SK-N-SH (cell line): ENCODE data around the gene MED27. TPM values are rescaled to one million over a fixed set of nuclear protein-coding genes. Genes with fewer than 3 reads are reported as not detected.
A peak's percentile ranks its signal among the peaks of the same experiment; 100 is the strongest.

Experiments
- CTCF ChIA-PET: fragments of 300-600, 350-600 bp; formaldehyde crosslinking; extraction: SDS; loops from one replicate; lab custom pipeline; 2021; lab: Yijun Ruan, JAX
- POLR2A ChIA-PET: fragments of 350-600 bp; sonication (Branson Sonifier 250); formaldehyde crosslinking; extraction: SDS; loops from one replicate; lab custom pipeline; 2020; ENCODE audit warnings: antibody characterized with exemption, inconsistent platforms; lab: Yijun Ruan, JAX
- DNase-seq: peaks from one replicate; pipeline ENCODE4 v3.0.0; 2012
- H2AFZ ChIP-seq: fragments of 200-600 bp; sonication (generic); 2 replicates; pipeline ENCODE4 v1.8.1; 2016; ENCODE audit warnings: antibody characterized with exemption, mild to moderate bottlenecking, low read depth
- H3F3A ChIP-seq: fragments of 200-600 bp; sonication (generic); replicated peaks from 2 replicates; pipeline ENCODE3; 2016; ENCODE audit warnings: antibody characterized with exemption, mild to moderate bottlenecking; ENCODE audit not compliant: insufficient read depth
- H3K27ac ChIP-seq, 2 experiments: fragments of 200-500 bp in 1 of 2; fragments of 200-600 bp in 1 of 2; sonication (Bioruptor generic) in 1 of 2; sonication (generic), shearing (Covaris generic) in 1 of 2; 2 replicates each; pipeline versions ENCODE4 v1.5.1 to v1.6.1; 2014 to 2016; ENCODE audit warnings: low read depth in 2 of 2, inconsistent platforms in 1 of 2, low read length in 1 of 2, mild to moderate bottlenecking in 1 of 2, mixed read lengths in 1 of 2
- H3K27me3 ChIP-seq: fragments of 200-600 bp; sonication (generic), shearing (Covaris generic); 2 replicates; pipeline ENCODE4 v1.6.1; 2016; ENCODE audit warnings: mixed run types; ENCODE audit not compliant: insufficient read depth
- H3K36me3 ChIP-seq, 2 experiments: fragments of 200-500 bp in 1 of 2; fragments of 200-600 bp in 1 of 2; sonication (Bioruptor generic) in 1 of 2; sonication (generic) in 1 of 2; replicated peaks in 1 of 2; 2 replicates each; pipeline versions ENCODE3 to v1.5.1; 2014 to 2016; ENCODE audit warnings: low read length in 1 of 2, mild to moderate bottlenecking in 1 of 2; ENCODE audit not compliant: insufficient read depth in 2 of 2, control insufficient read depth in 1 of 2
- H3K4me1 ChIP-seq, 2 experiments: fragments of 200-500 bp in 1 of 2; fragments of 200-600 bp in 1 of 2; sonication (Bioruptor generic) in 1 of 2; sonication (generic), shearing (Covaris generic) in 1 of 2; 2 replicates each; pipeline versions ENCODE4 v1.5.1 to v1.6.1; 2014 to 2016; ENCODE audit warnings: low read depth in 1 of 2, low read length in 1 of 2, mixed run types in 1 of 2; ENCODE audit not compliant: insufficient read depth in 2 of 2, control insufficient read depth in 1 of 2
- H3K4me2 ChIP-seq: fragments of 200-600 bp; sonication (generic), shearing (Covaris generic); 2 replicates; pipeline ENCODE4 v1.6.1; 2017; ENCODE audit warnings: mixed run types
- H3K4me3 ChIP-seq, 2 experiments: fragments of 200-500 bp in 1 of 2; fragments of 200-600 bp in 1 of 2; sonication (Bioruptor generic) in 1 of 2; sonication (generic), shearing (Covaris generic) in 1 of 2; 2 replicates each; pipeline versions ENCODE4 v1.5.1 to v1.8.1; 2014 to 2016; ENCODE audit warnings: low read depth in 2 of 2, inconsistent platforms in 1 of 2, low read length in 1 of 2, mild to moderate bottlenecking in 1 of 2, mixed read lengths in 1 of 2, moderate library complexity in 1 of 2
- H3K79me2 ChIP-seq: fragments of 200-600 bp; sonication (generic); 2 replicates; pipeline ENCODE4 v1.8.1; 2017; ENCODE audit warnings: mild to moderate bottlenecking; ENCODE audit not compliant: insufficient read depth
- H3K9ac ChIP-seq: fragments of 200-600 bp; sonication (generic); 2 replicates; pipeline ENCODE4 v1.6.1; 2017; ENCODE audit warnings: mixed run types
- H3K9me2 ChIP-seq: fragments of 200-600 bp; sonication (generic); 2 replicates; pipeline ENCODE4 v1.6.1; 2017; ENCODE audit warnings: mixed run types
- H3K9me3 ChIP-seq: fragments of 200-600 bp; sonication (generic); 2 replicates; pipeline ENCODE4 v1.6.1; 2017; ENCODE audit warnings: mixed run types, mild to moderate bottlenecking, moderate library complexity
- H4K20me1 ChIP-seq: fragments of 200-600 bp; sonication (generic); 2 replicates; pipeline ENCODE4 v1.6.1; 2017; ENCODE audit warnings: mild to moderate bottlenecking, mixed run types; ENCODE audit not compliant: insufficient read depth
- CHD2 ChIP-seq: fragments of 150-350 bp; IDR thresholded peaks from 2 replicates; pipeline ENCODE4 v1.6.1; 2018; ENCODE audit warnings: low read length; ENCODE audit not compliant: partially characterized antibody
- EP300 ChIP-seq, 2 experiments: IDR thresholded peaks; 2 replicates each; pipeline versions ENCODE4 v1.4.0 to v1.6.1; 2012; ENCODE audit warnings: borderline replicate concordance in 1 of 2, low read depth in 1 of 2, low read length in 1 of 2
- EZH2phosphoT487 ChIP-seq: fragments of 200-600 bp; sonication (generic); IDR thresholded peaks from 2 replicates; pipeline ENCODE4 v1.6.1; 2017; ENCODE audit warnings: low read depth, mixed run types, mild to moderate bottlenecking, antibody characterized with exemption, moderate library complexity, borderline replicate concordance
- FOXM1 ChIP-seq: IDR thresholded peaks from 2 replicates; pipeline ENCODE4 v1.4.0; 2012; ENCODE audit warnings: low read depth, mild to moderate bottlenecking
- GABPA ChIP-seq: IDR thresholded peaks from 2 replicates; pipeline ENCODE4 v1.4.0; 2012; ENCODE audit warnings: low read depth, mild to moderate bottlenecking
- GATA2 ChIP-seq: sonication (generic); formaldehyde crosslinking; IDR thresholded peaks from 2 replicates; pipeline ENCODE4 v1.5.0; 2020; ENCODE audit warnings: mild to moderate bottlenecking, missing genetic modification reagents
- MEF2A ChIP-seq: IDR thresholded peaks from 2 replicates; pipeline ENCODE4 v1.4.0; 2012; ENCODE audit warnings: low read depth, borderline replicate concordance
- MXI1 ChIP-seq: IDR thresholded peaks from 2 replicates; pipeline ENCODE4 v1.6.1; 2012; ENCODE audit warnings: mild to moderate bottlenecking, low read depth, low read length, improper control_type of control experiment
- NFIC ChIP-seq: IDR thresholded peaks from 2 replicates; pipeline ENCODE4 v1.4.0; 2012; ENCODE audit warnings: borderline replicate concordance
- POLR2AphosphoS5 ChIP-seq: IDR thresholded peaks from 2 replicates; pipeline ENCODE4 v1.6.1; 2012; ENCODE audit warnings: low read depth, low read length
- RAD21 ChIP-seq: IDR thresholded peaks from 2 replicates; pipeline ENCODE4 v1.6.1; 2012; ENCODE audit warnings: mild to moderate bottlenecking, low read length
- RCOR1 ChIP-seq: fragments of 150-350 bp; IDR thresholded peaks from 2 replicates; pipeline ENCODE4 v1.6.1; 2017; ENCODE audit warnings: antibody characterized with exemption, low read length
- SIN3A ChIP-seq: IDR thresholded peaks from 2 replicates; pipeline ENCODE4 v1.6.1; 2012; ENCODE audit warnings: low read depth, mild to moderate bottlenecking, low read length, moderate library complexity, borderline replicate concordance
- SMC3 ChIP-seq: IDR thresholded peaks from 2 replicates; pipeline ENCODE4 v1.6.1; 2012; ENCODE audit warnings: low read depth, low read length, improper control_type of control experiment
- TCF12 ChIP-seq: IDR thresholded peaks from 2 replicates; pipeline ENCODE4 v1.4.0; 2012
- TEAD4 ChIP-seq: IDR thresholded peaks from 2 replicates; pipeline ENCODE4 v1.4.0; 2012; ENCODE audit warnings: mild to moderate bottlenecking, borderline replicate concordance; ENCODE audit not compliant: insufficient read depth
- YY1 ChIP-seq: IDR thresholded peaks from 2 replicates; pipeline ENCODE4 v1.4.0; 2012; ENCODE audit warnings: low read depth, mild to moderate bottlenecking
- ZBTB33 ChIP-seq: IDR thresholded peaks from 2 replicates; pipeline ENCODE4 v1.4.0; 2012; ENCODE audit warnings: low read depth, borderline replicate concordance
- WGBS: methylation state at CpG from one replicate; pipeline ENCODE4 v1.1.6; 2017; ENCODE audit warnings: low lambda C conversion rate; 5-methylcytosine and 5-hydroxymethylcytosine counted together
- polyA plus RNA-seq, 3 experiments: library from polyadenylated mRNA; depleted of rRNA; stranded (reverse); fragments of >200 nt; gene quantifications; 2 replicates each; pipeline ENCODE4 v1.2.3, GENCODE V29; 2012
- TF ChIP-seq, protein P1 (sequence below): IDR thresholded peaks from 2 replicates; pipeline ENCODE4 v1.4.0; 2012; ENCODE audit warnings: low read depth, borderline replicate concordance
- TF ChIP-seq, protein P2 (sequence below): IDR thresholded peaks from 2 replicates; pipeline ENCODE4 v1.4.0; 2012; ENCODE audit warnings: low read depth
- TF ChIP-seq, protein P3 (sequence below): fragments of 150-350 bp; IDR thresholded peaks from 2 replicates; pipeline ENCODE4 v1.6.1; 2016; ENCODE audit warnings: mild to moderate bottlenecking, low read depth, low read length

Gene MED27
- polyA plus RNA-seq, 1 of the 3 experiments (the other 2 are of a cell fraction), result 35.0 TPM

DNA sequence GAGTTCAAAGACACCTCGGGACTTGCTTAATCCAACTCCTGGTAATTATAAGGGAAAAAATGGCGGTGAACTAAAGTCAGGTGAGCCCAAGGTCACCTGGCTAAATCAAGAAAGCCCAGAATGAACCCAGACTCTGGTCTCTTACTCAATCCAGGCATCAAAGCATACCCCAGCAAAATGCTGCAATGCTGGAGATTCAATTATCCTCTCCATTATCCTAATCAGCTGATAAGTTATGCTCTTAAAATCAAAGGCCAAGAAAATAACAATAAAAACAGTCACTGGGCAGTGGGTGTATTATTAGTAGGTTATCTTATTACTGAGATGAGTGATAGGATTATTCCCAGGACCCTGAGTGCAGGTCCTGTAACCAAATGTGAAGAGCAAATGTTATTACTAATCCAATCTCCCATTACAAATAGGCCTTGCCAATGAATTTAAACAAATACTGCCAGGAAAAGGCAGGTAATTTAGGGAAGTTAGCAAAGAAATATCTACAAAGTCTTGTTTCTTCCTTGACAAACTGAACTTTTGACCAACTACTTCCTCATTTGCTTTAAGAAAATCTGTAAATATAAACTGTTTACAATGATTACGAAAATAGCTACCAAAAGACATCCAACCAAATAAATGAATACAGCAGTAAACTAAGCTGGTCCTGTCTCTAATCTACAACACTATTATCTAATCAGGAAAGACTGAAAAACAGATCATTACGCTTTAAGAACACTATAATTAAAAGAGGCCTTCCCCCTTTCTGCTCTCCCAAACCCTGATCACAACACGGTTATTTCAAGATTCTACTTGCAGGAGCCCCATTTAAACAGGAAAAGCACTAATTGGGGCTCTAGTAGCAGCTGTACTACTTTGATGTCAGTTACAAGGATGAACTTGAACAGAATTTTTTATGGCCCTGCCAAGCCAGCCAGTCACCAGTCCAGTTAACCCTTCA lies 103.2 kb downstream of the MED27 start:
- 86% methylated on average over 5 of the region's 5 CpGs for WGBS
- Histone ChIP-seq H2AFZ (no peak overlapping the region), H3K27ac (peak overlapping the region in 1 of 2 experiments; percentile 86; a peak in 2 of 4 replicates), H4K20me1 (peaks cover 7% of the 10 kb centered on the region; the same call in 1 of the 2 replicates), H3K79me2 (no peaks in the 10 kb centered on the region), H3K9me3 (no peaks in the 10 kb centered on the region), H3F3A (no peaks in the 10 kb centered on the region), H3K36me3 (no peaks in the 10 kb centered on the region), H3K9me2 (no peaks in the 10 kb centered on the region), H3K4me1 (peaks cover 0 to 42% of the 10 kb centered on the region in 2 experiments; a peak in 2 of 4 replicates), H3K4me2 (no peak overlapping the region), H3K4me3 (no peak overlapping the region), H3K9ac (no peak overlapping the region), H3K27me3 (no peaks in the 10 kb centered on the region)
- ChIA-PET POLR2A (interaction anchor here (1.0 kb wide), 1 partner anchor 186 kb away, joined by 3 read pairs; the partner anchor contains the start of gene NTNG2), CTCF (interaction anchor here (0.8 to 2.5 kb wide), 4 partner anchors 14 to 214 kb away, joined by 3 to 5 read pairs (median 4); no protein-coding TSS in a partner anchor)
- peak; percentile 94 for TF ChIP-seq RCOR1
- no peak for TF ChIP-seq EZH2phosphoT487
- no peak; the same call in 1 of the 2 replicates for TF ChIP-seq TEAD4
- TF ChIP-seq MEF2A, result no peak
- peak; percentile 18 for TF ChIP-seq CHD2
- TF ChIP-seq, protein P1, sequence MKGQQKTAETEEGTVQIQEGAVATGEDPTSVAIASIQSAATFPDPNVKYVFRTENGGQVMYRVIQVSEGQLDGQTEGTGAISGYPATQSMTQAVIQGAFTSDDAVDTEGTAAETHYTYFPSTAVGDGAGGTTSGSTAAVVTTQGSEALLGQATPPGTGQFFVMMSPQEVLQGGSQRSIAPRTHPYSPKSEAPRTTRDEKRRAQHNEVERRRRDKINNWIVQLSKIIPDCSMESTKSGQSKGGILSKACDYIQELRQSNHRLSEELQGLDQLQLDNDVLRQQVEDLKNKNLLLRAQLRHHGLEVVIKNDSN, result no peak
- no peak for TF ChIP-seq YY1
- no peak for TF ChIP-seq NFIC
- no peak; the same call in 1 of the 2 replicates for TF ChIP-seq RAD21
- TF ChIP-seq GABPA, result no peak
- TF ChIP-seq, protein P2, sequence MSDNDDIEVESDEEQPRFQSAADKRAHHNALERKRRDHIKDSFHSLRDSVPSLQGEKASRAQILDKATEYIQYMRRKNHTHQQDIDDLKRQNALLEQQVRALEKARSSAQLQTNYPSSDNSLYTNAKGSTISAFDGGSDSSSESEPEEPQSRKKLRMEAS, result no peak
- peak in 1 of 2 experiments; percentile 96; a peak in 2 of 4 replicates for TF ChIP-seq EP300 (IDR thresholded peaks at IDR 0.05; ENCODE audit: borderline replicate concordance in 1 of 2, low read depth in 1 of 2, low read length in 1 of 2)
- TF ChIP-seq POLR2AphosphoS5, result no peak
- TF ChIP-seq FOXM1, result no peak
- TF ChIP-seq GATA2, result peak; percentile 82
- TF ChIP-seq SMC3, result peak; percentile 11; the same call in 1 of the 2 replicates
- no peak for TF ChIP-seq ZBTB33
- TF ChIP-seq, protein P3, sequence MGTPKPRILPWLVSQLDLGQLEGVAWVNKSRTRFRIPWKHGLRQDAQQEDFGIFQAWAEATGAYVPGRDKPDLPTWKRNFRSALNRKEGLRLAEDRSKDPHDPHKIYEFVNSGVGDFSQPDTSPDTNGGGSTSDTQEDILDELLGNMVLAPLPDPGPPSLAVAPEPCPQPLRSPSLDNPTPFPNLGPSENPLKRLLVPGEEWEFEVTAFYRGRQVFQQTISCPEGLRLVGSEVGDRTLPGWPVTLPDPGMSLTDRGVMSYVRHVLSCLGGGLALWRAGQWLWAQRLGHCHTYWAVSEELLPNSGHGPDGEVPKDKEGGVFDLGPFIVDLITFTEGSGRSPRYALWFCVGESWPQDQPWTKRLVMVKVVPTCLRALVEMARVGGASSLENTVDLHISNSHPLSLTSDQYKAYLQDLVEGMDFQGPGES, result no peak
- TF ChIP-seq TCF12, result peak; percentile 37
- TF ChIP-seq SIN3A, result no peak
- TF ChIP-seq MXI1, result peak; percentile 50; the same call in 1 of the 2 replicates
- peak; percentile 49 for DNase-seq
